Aorta (tissue), 5 donors: ENCODE results near the gene RBM26. TPM values are rescaled to one million over a fixed set of nuclear protein-coding genes. Genes with fewer than 3 reads are reported as not detected.

Experiments
- ATAC-seq: fragments of 200-7000 bp; cut with Tn5 transposase; one replicate; pipeline ENCODE4 v1.9.1; 2022; ENCODE audit warnings: moderate library complexity; ENCODE audit not compliant: low FRiP score
- DNase-seq, 2 donors: peaks; one replicate each; pipeline ENCODE4 v3.0.0-alpha.2; 2020
- H3K27ac ChIP-seq, 2 donors: one replicate each; pipeline ENCODE4 v1.5.1; 2013; ENCODE audit warnings: low read length in 2 of 2, mild to moderate bottlenecking in 2 of 2, moderate library complexity in 2 of 2, control low read depth in 1 of 2, inconsistent platforms in 1 of 2, low read depth in 1 of 2
- H3K27me3 ChIP-seq, 2 donors: one replicate each; pipeline ENCODE4 v1.6.1; 2013; ENCODE audit warnings: control low read depth in 1 of 2, low read length in 1 of 2, mild to moderate bottlenecking in 1 of 2, moderate library complexity in 1 of 2; ENCODE audit not compliant: insufficient read depth in 2 of 2, control insufficient read depth in 1 of 2
- H3K36me3 ChIP-seq, 2 donors: one replicate each; pipeline ENCODE4 v1.6.1; 2013; ENCODE audit warnings: control low read depth in 1 of 2, low read length in 1 of 2, mild to moderate bottlenecking in 1 of 2; ENCODE audit not compliant: insufficient read depth in 2 of 2, control insufficient read depth in 1 of 2
- H3K4me1 ChIP-seq, 2 donors: one replicate each; pipeline ENCODE4 v1.6.1; 2013; ENCODE audit warnings: low read length in 2 of 2, control low read depth in 1 of 2, mild to moderate bottlenecking in 1 of 2, moderate library complexity in 1 of 2; ENCODE audit not compliant: insufficient read depth in 2 of 2, control insufficient read depth in 1 of 2
- H3K4me3 ChIP-seq, 2 donors: one replicate each; pipeline ENCODE4 v1.5.1; 2013; ENCODE audit warnings: low read length in 2 of 2, control low read depth in 1 of 2, mild to moderate bottlenecking in 1 of 2
- H3K9me3 ChIP-seq: one replicate; pipeline ENCODE4 v1.6.1; 2013; ENCODE audit warnings: mild to moderate bottlenecking, low read length; ENCODE audit not compliant: control insufficient read depth
- WGBS, 2 donors: extraction: QIAGEN DNeasy Blood & Tissue Kit; methylation state at CpG; one replicate each; pipeline ENCODE4 v1.1.7; 2013; 5-methylcytosine and 5-hydroxymethylcytosine counted together
- intact Hi-C, 2 donors: fragments of 100-400 bp; cut with DNase I; formaldehyde crosslinking; loops; one replicate each; pipeline versions ENCODE4 v1.14.2 to v1.15.0; 2022
- polyA plus RNA-seq, 2 donors: library from polyadenylated mRNA; stranded (reverse); fragments of 200-250 nt; gene quantifications; one replicate each; pipeline ENCODE4 v1.2.3, GENCODE V29; 2013
- total RNA-seq, 2 donors: library from RNA; stranded (reverse); fragmentation: NEBNext Ultra II Directional; extraction: Animal tissue kit (Norgen Biotek cat#: 25700); gene quantifications; one replicate each; pipeline ENCODE4 v1.2.1, GENCODE V29; 2021
- donor health status: healthy with polysubstance abuse.
- donor health status: Bipolar disorder and iron deficiency.
- donor health status: DM: no; HTN: no; CAD: no.
- donor health status: DM: no; HTN: no; CAD: no.
- donor health status: DM: yes; HTN: yes; CAD: no.

RBM26 gene
- total and polyA plus RNA-seq, 4 donors = 5.5 to 54.6 (median 29.6) TPM

DNA sequence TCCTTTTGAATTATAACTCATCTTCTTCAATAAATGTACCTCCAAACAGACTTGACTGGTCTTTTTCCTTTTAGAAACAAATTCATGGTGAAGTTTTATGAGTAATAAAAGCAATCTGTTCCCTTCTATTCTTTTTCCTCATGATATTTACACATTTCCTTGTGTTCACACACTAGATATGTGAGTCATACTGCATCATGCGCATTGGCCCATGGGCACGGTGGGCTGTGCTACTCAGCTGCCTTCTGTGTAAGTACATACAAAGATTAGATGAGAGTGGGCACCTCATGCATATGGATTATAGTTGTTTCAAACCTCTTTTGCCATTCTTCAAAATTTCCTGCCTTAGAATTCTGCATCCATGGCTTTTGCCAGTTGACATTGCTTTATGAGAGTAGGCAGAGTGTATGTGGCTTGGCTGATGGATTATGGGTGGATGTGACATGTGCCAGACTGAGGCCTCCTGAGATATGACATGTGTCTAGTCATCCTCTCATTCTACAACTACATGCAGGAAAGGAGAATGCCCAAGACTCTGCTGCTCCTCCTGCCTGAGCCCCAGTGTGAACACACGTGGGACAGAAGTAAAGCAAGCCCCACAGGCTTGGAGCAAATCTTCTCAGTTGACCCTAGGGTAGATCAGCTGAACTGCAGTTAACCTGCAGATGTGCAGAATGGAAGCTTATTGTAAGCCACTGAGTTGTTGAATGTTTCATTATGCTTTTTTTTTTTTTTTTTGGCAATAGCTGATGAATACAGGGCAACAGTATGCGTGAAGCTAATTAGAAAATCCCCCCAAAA, 109.9 kb downstream of the RBM26 start:
- peaks cover 0 to 1% of the 10 kb centered on the region in 2 donors for H3K27me3 ChIP-seq
- H3K4me1 ChIP-seq = no peaks in the 10 kb centered on the region
- H3K4me3 ChIP-seq = no peak overlapping the region
- intact Hi-C loops = no loop called here
- WGBS, 2 donors = 68 to 83% methylated on average over 4 of the region's 4 CpGs
- H3K9me3 ChIP-seq = no peaks in the 10 kb centered on the region
- H3K27ac ChIP-seq = no peak overlapping the region
- H3K36me3 ChIP-seq = no peaks in the 10 kb centered on the region
- no peak for DNase-seq
- no peak for ATAC-seq

DNA sequence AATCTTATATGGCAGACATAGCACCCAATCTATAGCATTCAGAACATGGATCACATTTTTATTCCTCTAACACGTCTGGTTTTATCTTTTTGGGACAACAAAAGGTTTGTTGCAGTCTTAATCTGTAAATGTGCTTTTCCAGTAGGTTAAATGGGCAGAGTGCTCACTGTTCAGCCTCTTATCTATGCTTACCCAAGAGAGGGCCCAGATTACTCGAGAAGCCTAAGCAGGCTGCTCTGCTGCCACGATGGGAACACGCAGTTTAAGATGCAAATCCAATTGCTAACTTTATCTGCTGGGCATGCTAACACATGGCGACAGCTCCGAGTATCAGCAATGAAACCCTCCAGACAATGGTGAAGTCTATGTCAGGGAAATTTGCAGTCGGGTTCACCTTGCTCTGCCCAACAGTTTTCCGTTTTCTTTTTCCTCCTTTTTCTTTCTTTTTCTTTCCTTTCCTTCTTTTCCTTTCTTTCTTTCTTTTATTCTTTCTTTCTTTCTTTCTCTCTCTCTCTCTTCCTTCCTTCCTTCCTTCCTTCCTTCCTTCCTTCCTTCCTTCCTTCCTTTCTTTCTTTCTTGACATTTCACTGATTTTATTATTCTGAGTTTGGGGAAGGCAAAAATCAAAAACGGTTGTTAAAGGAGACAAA, 115.3 kb downstream of the RBM26 start:
- Histone ChIP-seq H3K9me3 (no peaks in the 10 kb centered on the region), H3K27me3 (peaks cover 0 to 1% of the 10 kb centered on the region in 2 donors), H3K36me3 (no peaks in the 10 kb centered on the region), H3K27ac (no peak overlapping the region), H3K4me1 (no peaks in the 10 kb centered on the region), H3K4me3 (no peak overlapping the region)
- no peak for ATAC-seq
- WGBS, 2 donors = 65 to 77% methylated on average over 9 of the region's 9 CpGs
- DNase-seq = no peak
- intact Hi-C loops = no loop called here

DNA sequence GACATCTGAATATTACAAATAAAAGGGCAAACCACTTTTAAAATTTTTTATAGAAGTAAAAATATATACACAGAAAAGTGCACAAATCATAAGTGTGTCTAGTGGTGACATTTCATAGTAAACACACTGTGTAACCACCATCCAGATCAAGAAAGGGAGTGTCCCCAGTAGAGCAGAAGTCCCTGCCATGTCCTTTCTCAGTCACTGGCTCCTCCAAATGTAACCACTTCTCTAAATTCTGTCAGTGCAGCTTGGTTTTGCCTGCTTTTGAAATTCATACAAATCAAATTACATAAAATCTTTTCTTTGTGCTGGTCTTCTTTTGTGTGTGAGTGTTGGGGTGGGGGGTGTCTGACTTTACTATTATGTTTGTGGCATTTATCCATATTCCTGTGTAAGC, 116.5 kb downstream of the RBM26 start:
- intact Hi-C loops = no loop called here
- Histone ChIP-seq H3K27ac (no peak overlapping the region), H3K36me3 (no peaks in the 10 kb centered on the region), H3K4me1 (no peaks in the 10 kb centered on the region), H3K4me3 (no peak overlapping the region), H3K9me3 (no peaks in the 10 kb centered on the region), H3K27me3 (peaks cover 0 to 1% of the 10 kb centered on the region in 2 donors)
- ATAC-seq (no peak), DNase-seq (no peak)

DNA sequence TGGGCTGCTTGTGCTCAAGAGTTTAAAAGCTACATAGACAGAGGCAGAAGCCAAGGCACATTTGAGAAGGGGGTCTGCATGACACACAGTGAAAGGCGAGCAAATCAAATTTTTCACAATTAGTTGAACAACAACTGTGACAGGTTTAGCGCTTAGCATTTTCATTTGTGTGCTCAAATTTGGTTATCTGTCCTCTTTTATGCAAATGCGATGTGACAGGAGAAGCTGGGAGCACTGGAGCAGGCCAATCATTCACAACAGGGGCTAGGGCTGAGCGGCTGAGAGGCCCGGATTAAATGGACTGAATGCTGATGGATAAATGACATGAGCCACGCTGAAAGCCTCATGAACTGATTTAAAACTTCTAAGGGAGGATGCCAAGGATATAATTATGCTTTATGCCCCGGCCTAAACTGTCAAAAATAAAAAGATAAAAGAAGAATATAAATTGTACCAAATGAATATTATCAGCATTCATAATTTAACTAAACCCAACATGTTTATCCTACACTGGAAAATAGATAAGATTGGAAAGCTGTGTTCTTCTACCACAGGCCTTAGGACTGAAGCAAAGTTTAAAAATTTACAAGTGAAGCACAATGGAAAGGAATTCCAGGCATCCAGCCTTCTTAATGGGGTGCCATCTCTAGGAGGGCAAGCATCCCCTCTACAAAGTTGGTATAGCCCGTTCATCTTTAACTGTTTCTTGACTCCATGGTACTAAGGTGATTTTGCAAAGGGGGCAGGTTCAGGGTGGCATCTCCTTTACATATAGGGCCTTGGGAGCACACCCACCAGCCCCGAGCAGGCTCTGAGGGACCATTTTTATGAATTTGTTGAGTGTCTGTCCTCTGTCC, 117.9 kb downstream of the RBM26 start:
- Histone ChIP-seq H3K36me3 (no peaks in the 10 kb centered on the region), H3K27me3 (peaks cover 0 to 1% of the 10 kb centered on the region in 2 donors), H3K4me3 (no peak overlapping the region), H3K4me1 (no peaks in the 10 kb centered on the region), H3K27ac (no peak overlapping the region), H3K9me3 (no peaks in the 10 kb centered on the region)
- ATAC-seq (no peak), DNase-seq (no peak)
- intact Hi-C loops = no loop called here
- WGBS, 2 donors = 44 to 48% methylated on average over 9 of the region's 9 CpGs

DNA sequence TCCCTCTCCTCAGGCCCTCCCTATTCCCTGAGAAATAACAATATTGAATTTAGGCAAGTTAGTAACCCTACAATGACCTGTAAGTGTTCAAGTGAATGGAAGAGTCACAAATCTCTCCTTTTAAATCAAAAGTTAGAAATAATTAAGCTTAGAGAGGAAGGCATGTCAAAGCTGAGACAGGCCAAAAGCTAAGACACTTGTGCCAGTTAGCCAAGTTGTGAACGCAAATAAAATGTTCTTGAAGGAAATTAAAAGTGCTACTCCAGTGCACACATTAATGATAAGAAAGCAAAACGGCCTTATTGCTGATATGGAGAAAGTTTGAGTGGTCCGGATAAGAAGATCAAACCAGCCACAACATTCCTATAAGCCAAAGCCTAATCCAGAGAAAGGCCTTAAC, 120.9 kb downstream of the RBM26 start:
- no peak overlapping the region for H3K4me3 ChIP-seq
- no peaks in the 10 kb centered on the region for H3K27me3 ChIP-seq
- DNase-seq (no peak), ATAC-seq (no peak)
- H3K4me1 ChIP-seq = no peaks in the 10 kb centered on the region
- H3K27ac ChIP-seq = no peak overlapping the region
- H3K36me3 ChIP-seq = no peaks in the 10 kb centered on the region
- WGBS, 2 donors = 68 to 71% methylated on average over 3 of the region's 3 CpGs
- intact Hi-C loops = no loop called here
- H3K9me3 ChIP-seq = peaks cover under 1% of the 10 kb centered on the region

DNA sequence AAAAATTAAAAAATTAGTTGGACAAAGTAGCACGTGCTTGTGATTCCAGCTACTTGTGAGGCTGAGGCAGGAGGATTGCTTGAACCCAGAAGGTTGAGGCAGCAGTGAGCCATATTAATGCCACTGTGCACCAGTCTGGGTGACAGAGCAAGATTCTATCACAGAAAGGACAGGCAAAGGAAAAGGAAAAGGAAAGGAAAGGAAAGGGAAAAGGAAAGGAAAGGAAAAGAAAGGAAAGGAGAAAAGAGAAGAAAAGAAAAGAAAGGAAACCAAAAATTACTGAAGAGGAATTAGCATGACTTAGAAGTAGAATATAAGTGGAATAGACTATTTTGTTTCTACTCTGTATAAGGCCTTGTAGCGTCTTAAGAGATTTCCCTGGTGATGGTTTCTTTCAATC, 122.3 kb downstream of the RBM26 start:
- 85 to 88% methylated on average over 2 of the region's 2 CpGs for WGBS, 2 donors
- ATAC-seq (no peak), DNase-seq (no peak)
- Histone ChIP-seq H3K9me3 (peaks cover 2% of the 10 kb centered on the region), H3K4me3 (no peak overlapping the region), H3K27ac (no peak overlapping the region), H3K36me3 (no peaks in the 10 kb centered on the region), H3K27me3 (no peaks in the 10 kb centered on the region), H3K4me1 (no peaks in the 10 kb centered on the region)
- intact Hi-C loops = no loop called here

DNA sequence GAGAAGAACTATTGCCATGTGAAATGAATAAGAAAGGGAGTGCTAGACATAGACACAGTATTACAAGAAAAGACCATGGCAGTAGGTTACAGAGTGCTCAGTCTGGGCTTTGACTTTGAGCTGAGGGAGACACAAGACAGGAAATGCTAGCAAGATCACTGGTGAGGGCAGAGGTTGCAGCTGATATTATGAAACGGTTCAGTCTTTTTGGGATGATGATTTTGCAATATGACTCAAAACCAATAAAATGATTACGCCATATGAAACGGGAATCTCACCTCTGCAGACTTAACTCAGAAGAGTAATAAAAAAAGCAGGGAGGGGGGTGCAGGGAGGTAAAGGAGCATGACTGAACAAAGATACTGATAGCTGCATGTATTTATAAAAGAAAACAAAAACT, 123.1 kb downstream of the RBM26 start:
- no peak overlapping the region for H3K4me3 ChIP-seq
- peaks cover 2% of the 10 kb centered on the region for H3K9me3 ChIP-seq
- H3K36me3 ChIP-seq = no peaks in the 10 kb centered on the region
- ATAC-seq (no peak), DNase-seq (no peak)
- intact Hi-C loops = no loop called here
- H3K27me3 ChIP-seq = no peaks in the 10 kb centered on the region
- H3K27ac ChIP-seq = no peak overlapping the region
- 69 to 73% methylated on average over 3 of the region's 3 CpGs for WGBS, 2 donors
- H3K4me1 ChIP-seq = no peaks in the 10 kb centered on the region

DNA sequence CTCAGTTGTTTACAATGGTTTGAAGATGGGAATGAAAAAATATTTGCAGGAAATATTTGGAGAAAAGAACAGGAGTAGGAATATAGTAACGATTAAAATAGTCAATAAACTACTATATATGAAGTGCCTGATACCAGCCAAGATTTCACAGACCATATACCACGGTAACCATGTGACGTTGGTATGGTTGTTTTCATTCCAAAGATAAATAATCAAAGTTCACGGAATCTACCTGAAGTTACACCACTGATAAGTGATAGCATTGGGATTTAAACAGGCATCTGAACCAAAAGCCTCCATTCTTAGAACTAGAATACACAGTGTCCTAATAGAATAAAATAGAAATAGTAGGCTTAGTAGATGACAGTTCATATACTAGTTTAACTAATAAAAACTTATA, 123.5 kb downstream of the RBM26 start:
- intact Hi-C loops = no loop called here
- Histone ChIP-seq H3K4me1 (no peaks in the 10 kb centered on the region), H3K9me3 (peaks cover 2% of the 10 kb centered on the region), H3K27me3 (no peaks in the 10 kb centered on the region), H3K27ac (no peak overlapping the region), H3K4me3 (no peak overlapping the region), H3K36me3 (no peaks in the 10 kb centered on the region)
- no peak for DNase-seq
- 44 to 48% methylated on average over 4 of the region's 4 CpGs for WGBS, 2 donors
- no peak for ATAC-seq
